Nephron (organoid): ENCODE results near the gene PEAK1.

ENCODE experiments used
- H3K27ac Mint-ChIP-seq, 3 experiments: 2 replicates each; pipeline ENCODE4 v1.8.0; 2020; ENCODE audit warnings: mixed read lengths in 3 of 3, mild to moderate bottlenecking in 2 of 3, moderate library complexity in 1 of 3
- H3K27me3 Mint-ChIP-seq: 2 replicates; pipeline ENCODE4 v1.8.0; 2021; ENCODE audit warnings: low read depth, mild to moderate bottlenecking, moderate library complexity, mixed read lengths
- H3K36me3 Mint-ChIP-seq: 2 replicates; pipeline ENCODE4 v1.8.0; 2020; ENCODE audit warnings: low read depth, mixed read lengths
- H3K4me1 Mint-ChIP-seq: 2 replicates; pipeline ENCODE4 v1.8.0; 2020; ENCODE audit warnings: mixed read lengths
- H3K4me3 Mint-ChIP-seq, 3 experiments: 2 replicates each; pipeline ENCODE4 v1.8.0; 2020; ENCODE audit warnings: mild to moderate bottlenecking in 3 of 3, mixed read lengths in 3 of 3, moderate library complexity in 2 of 3
- H3K9me3 Mint-ChIP-seq: 2 replicates; pipeline ENCODE4 v1.8.0; 2020; ENCODE audit warnings: mixed read lengths
- TF ChIP-seq, protein P1 (sequence below), 3 experiments: fragments of 200-600 bp; sonication (generic); IDR thresholded peaks; one replicate each; pipeline ENCODE4 v1.5.0; 2021; ENCODE audit warnings: antibody characterized with exemption in 3 of 3; ENCODE audit not compliant: unreplicated experiment in 3 of 3

The PEAK1 gene

GRCh38 chr15:77355321-77355720, 64.6 kb downstream of the PEAK1 start:
- Mint-ChIP-seq H3K4me3 (no peak overlapping the region), H3K9me3 (no peaks in the 10 kb centered on the region), H3K27ac (no peak overlapping the region), H3K27me3 (no peaks in the 10 kb centered on the region), H3K4me1 (peaks cover 7% of the 10 kb centered on the region), H3K36me3 (peaks cover 4% of the 10 kb centered on the region)
- TF ChIP-seq, protein P1, sequence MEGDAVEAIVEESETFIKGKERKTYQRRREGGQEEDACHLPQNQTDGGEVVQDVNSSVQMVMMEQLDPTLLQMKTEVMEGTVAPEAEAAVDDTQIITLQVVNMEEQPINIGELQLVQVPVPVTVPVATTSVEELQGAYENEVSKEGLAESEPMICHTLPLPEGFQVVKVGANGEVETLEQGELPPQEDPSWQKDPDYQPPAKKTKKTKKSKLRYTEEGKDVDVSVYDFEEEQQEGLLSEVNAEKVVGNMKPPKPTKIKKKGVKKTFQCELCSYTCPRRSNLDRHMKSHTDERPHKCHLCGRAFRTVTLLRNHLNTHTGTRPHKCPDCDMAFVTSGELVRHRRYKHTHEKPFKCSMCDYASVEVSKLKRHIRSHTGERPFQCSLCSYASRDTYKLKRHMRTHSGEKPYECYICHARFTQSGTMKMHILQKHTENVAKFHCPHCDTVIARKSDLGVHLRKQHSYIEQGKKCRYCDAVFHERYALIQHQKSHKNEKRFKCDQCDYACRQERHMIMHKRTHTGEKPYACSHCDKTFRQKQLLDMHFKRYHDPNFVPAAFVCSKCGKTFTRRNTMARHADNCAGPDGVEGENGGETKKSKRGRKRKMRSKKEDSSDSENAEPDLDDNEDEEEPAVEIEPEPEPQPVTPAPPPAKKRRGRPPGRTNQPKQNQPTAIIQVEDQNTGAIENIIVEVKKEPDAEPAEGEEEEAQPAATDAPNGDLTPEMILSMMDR (IDR thresholded peaks at IDR 0.05; ENCODE audit: unreplicated experiment in 3 of 3), result no peak

- Mint-ChIP-seq H3K27ac (no peak overlapping the region), H3K9me3 (no peaks in the 10 kb centered on the region), H3K27me3 (no peaks in the 10 kb centered on the region), H3K36me3 (peaks cover 4% of the 10 kb centered on the region), H3K4me1 (peaks cover 7% of the 10 kb centered on the region), H3K4me3 (no peak overlapping the region)
- TF ChIP-seq, protein P1 (IDR thresholded peaks at IDR 0.05; ENCODE audit: unreplicated experiment in 3 of 3), result no peak
Observed at GRCh38 chr15:77354063-77354462, 65.8 kb downstream of the PEAK1 start.

GRCh38 chr15:77352887-77353286, 67.0 kb downstream of the PEAK1 start:
- Mint-ChIP-seq H3K27ac (no peak overlapping the region), H3K4me3 (no peak overlapping the region), H3K27me3 (no peaks in the 10 kb centered on the region), H3K4me1 (peaks cover 7% of the 10 kb centered on the region), H3K9me3 (no peaks in the 10 kb centered on the region), H3K36me3 (peaks cover 4% of the 10 kb centered on the region)
- TF ChIP-seq, protein P1 (IDR thresholded peaks at IDR 0.05; ENCODE audit: unreplicated experiment in 3 of 3), result no peak

DNA sequence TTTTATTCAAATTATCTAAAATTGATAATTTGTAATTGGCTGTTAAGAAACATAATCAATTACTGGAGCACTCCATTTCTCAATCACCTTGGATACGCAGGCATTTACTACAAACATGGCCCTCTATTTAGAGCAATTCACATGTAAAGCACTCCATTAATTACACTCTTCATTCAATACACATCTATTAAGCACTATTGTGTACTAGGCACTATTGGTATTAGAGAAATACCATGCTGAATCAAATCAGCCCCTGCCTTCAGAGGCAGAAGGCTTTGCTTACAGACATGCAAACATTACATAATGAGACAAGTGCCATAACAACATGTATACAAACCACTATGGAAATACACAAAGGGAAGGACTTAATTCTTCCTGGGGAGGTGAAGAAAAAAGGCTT, 69.1 kb downstream of the PEAK1 start:
- H3K4me3 Mint-ChIP-seq, result no peak overlapping the region
- peaks cover 19% of the 10 kb centered on the region for H3K36me3 Mint-ChIP-seq
- TF ChIP-seq, protein P1 (IDR thresholded peaks at IDR 0.05; ENCODE audit: unreplicated experiment in 3 of 3), result no peak
- no peak overlapping the region for H3K27ac Mint-ChIP-seq
- H3K9me3 Mint-ChIP-seq, result no peaks in the 10 kb centered on the region
- H3K4me1 Mint-ChIP-seq, result peaks cover 7% of the 10 kb centered on the region
- H3K27me3 Mint-ChIP-seq, result no peaks in the 10 kb centered on the region

DNA sequence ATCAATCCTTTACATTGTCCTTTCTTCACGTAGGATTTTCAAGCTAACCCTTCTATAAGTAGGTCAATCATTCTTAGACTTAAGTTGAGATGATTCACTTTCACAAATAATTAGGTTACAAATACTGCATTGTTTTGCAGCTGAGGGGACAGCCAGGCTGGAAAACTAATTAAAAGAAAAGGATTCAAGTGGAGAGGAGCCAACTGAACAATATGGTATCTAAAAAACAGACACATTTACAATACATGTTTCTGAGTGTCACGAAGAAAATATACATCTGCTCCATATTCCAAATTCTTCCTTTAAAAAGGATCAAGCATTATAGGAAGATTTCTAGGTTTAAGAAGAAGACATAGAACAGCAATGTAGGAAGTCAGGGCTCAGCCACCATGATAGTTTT, 70.2 kb downstream of the PEAK1 start:
- no peak overlapping the region for H3K4me3 Mint-ChIP-seq
- TF ChIP-seq, protein P1 (IDR thresholded peaks at IDR 0.05; ENCODE audit: unreplicated experiment in 3 of 3), result no peak
- no peaks in the 10 kb centered on the region for H3K9me3 Mint-ChIP-seq
- H3K27me3 Mint-ChIP-seq, result no peaks in the 10 kb centered on the region
- H3K36me3 Mint-ChIP-seq, result peaks cover 29% of the 10 kb centered on the region
- H3K27ac Mint-ChIP-seq, result no peak overlapping the region
- H3K4me1 Mint-ChIP-seq, result peaks cover 7% of the 10 kb centered on the region

- Mint-ChIP-seq H3K4me3 (no peak overlapping the region), H3K9me3 (no peaks in the 10 kb centered on the region), H3K4me1 (no peaks in the 10 kb centered on the region), H3K27me3 (no peaks in the 10 kb centered on the region), H3K36me3 (peaks cover 27% of the 10 kb centered on the region), H3K27ac (no peak overlapping the region)
- TF ChIP-seq, protein P1 (IDR thresholded peaks at IDR 0.05; ENCODE audit: unreplicated experiment in 3 of 3), result no peak
Observed at GRCh38 chr15:77348511-77348910, 71.4 kb downstream of the PEAK1 start.
